ENCODE results near the gene ARID1B.

- TF ChIP-seq ZNF175 (tag by site-specific recombination; IDR thresholded peaks at IDR 0.05) (no peak), CTCF (tag by site-specific recombination; IDR thresholded peaks at IDR 0.05) (no peak)
These were observed 452.5 kb downstream of the ARID1B start for GRCh38 chr6:157229713-157230112.

All from HEK293 (cell line).